Measurements from ENCODE around the gene KIF16B.
A peak's percentile ranks its signal among the peaks of the same experiment; 100 is the strongest.

- TF ChIP-seq CTCF (conservative IDR thresholded peaks at IDR 0.05; ENCODE audit: low read depth in 2 of 2) (peak in 1 of 2 experiments; percentile 38; a peak in 2 of 4 replicates), STAT1 (IDR thresholded peaks at IDR 0.05; ENCODE audit: unreplicated experiment) (no peak), REST (IDR thresholded peaks at IDR 0.05; ENCODE audit: unreplicated experiment) (no peak), EZH2 (IDR thresholded peaks at IDR 0.05; ENCODE audit: low read depth, unreplicated experiment) (no peak), EZH2phosphoT487 (IDR thresholded peaks at IDR 0.05; ENCODE audit: unreplicated experiment) (no peak), POLR2AphosphoS5 (IDR thresholded peaks at IDR 0.05; ENCODE audit: low read depth) (no peak), ZNF114 (CRISPR knock-in tag; IDR thresholded peaks at IDR 0.05) (no peak)
These were observed 16.4 kb upstream of the KIF16B start for GRCh38 chr20:16589623-16590022.

Data from GM23338 (cell line).